PC-9 (cell line): ENCODE results near the gene RAPGEF1. TPM values are rescaled to one million over a fixed set of nuclear protein-coding genes. Genes with fewer than 3 reads are reported as not detected.

Experiments
- BruUV-seq: library from RNA; stranded (reverse); fragments of 400-500 nt; replicated peaks from 2 replicates; lab custom pipeline; 2021; lab: Mats Ljungman, UMichigan
- CTCF ChIA-PET: fragments of 300-600 bp; sonication (Branson Sonifier 250); formaldehyde crosslinking; loops from one replicate; lab custom pipeline; 2022; ENCODE audit warnings: antibody characterized with exemption; lab: Charles Lee
- POLR2A ChIA-PET: fragments of 300-600 bp; sonication (Branson Sonifier 250); formaldehyde crosslinking; loops from one replicate; lab custom pipeline; 2022; ENCODE audit warnings: antibody characterized with exemption; ENCODE audit not compliant: unreplicated experiment; lab: Charles Lee
- DNase-seq, 2 experiments: peaks; one replicate each; pipeline versions ENCODE4 v3.0.0 to v3.0.0-alpha.2; 2015 to 2022; ENCODE audit warnings: mixed read lengths in 1 of 2
- H2AFZ ChIP-seq: fragments of 200-600 bp; sonication (generic); 2 replicates; pipeline ENCODE4 v1.8.1; 2017; ENCODE audit warnings: antibody characterized with exemption
- H3F3A ChIP-seq: fragments of 200-600 bp; sonication (generic); 2 replicates; pipeline ENCODE4 v1.8.1; 2017; ENCODE audit warnings: antibody characterized with exemption, mild to moderate bottlenecking, low read depth; ENCODE audit not compliant: insufficient read depth
- H3K27ac ChIP-seq: fragments of 200-600 bp; sonication (generic); 2 replicates; pipeline ENCODE4 v1.6.1; 2016; ENCODE audit warnings: mixed run types
- H3K27me3 ChIP-seq: fragments of 200-600 bp; sonication (generic); 2 replicates; pipeline ENCODE4 v1.6.1; 2016; ENCODE audit warnings: low read depth, mixed run types; ENCODE audit not compliant: insufficient read depth
- H3K36me3 ChIP-seq: fragments of 200-600 bp; sonication (generic); 2 replicates; pipeline ENCODE4 v1.6.1; 2016; ENCODE audit warnings: low read depth, mixed run types
- H3K4me1 ChIP-seq: fragments of 200-600 bp; sonication (generic); replicated peaks from 2 replicates; pipeline ENCODE4 v1.6.1; 2016; ENCODE audit warnings: mixed run types; ENCODE audit not compliant: insufficient read depth
- H3K4me2 ChIP-seq: fragments of 200-600 bp; sonication (generic); 2 replicates; pipeline ENCODE4 v1.6.1; 2017; ENCODE audit warnings: mixed run types
- H3K4me3 ChIP-seq: fragments of 200-600 bp; sonication (generic); 2 replicates; pipeline ENCODE4 v1.6.1; 2016; ENCODE audit warnings: mixed run types
- H3K79me2 ChIP-seq: fragments of 200-600 bp; sonication (generic); 2 replicates; pipeline ENCODE4 v1.6.1; 2017; ENCODE audit warnings: low read depth, mixed run types
- H3K9me2 ChIP-seq: fragments of 200-600 bp; sonication (generic); 2 replicates; pipeline ENCODE4 v1.8.1; 2017; ENCODE audit warnings: mild to moderate bottlenecking; ENCODE audit not compliant: insufficient read depth
- H3K9me3 ChIP-seq: fragments of 200-600 bp; sonication (generic); 2 replicates; pipeline ENCODE4 v1.8.1; 2016; ENCODE audit warnings: low read depth; ENCODE audit not compliant: insufficient read depth
- H4K20me1 ChIP-seq: fragments of 200-600 bp; sonication (generic); 2 replicates; pipeline ENCODE4 v1.8.1; 2017; ENCODE audit not compliant: insufficient read depth
- CTCF ChIP-seq: fragments of 200-600 bp; sonication (generic); conservative IDR thresholded peaks from 2 replicates; pipeline ENCODE4 v1.6.1; 2017; ENCODE audit warnings: mixed run types, antibody characterized with exemption, mild to moderate bottlenecking, moderate library complexity
- EZH2 ChIP-seq: fragments of 200-600 bp; sonication (generic); IDR thresholded peaks from 2 replicates; pipeline ENCODE4 v1.8.0; 2017; ENCODE audit warnings: antibody characterized with exemption, low read depth
- intact Hi-C: fragments of 100-400 bp; cut with micrococcal nuclease; formaldehyde crosslinking; loops from one replicate; pipeline ENCODE4 v1.10.0; 2022; ENCODE audit not compliant: unreplicated experiment
- total RNA-seq: library from RNA; stranded (reverse); gene quantifications from 2 replicates; pipeline ENCODE4 v1.2.3, GENCODE V29; 2021

Gene RAPGEF1
- total RNA-seq, 1 experiment from 2014 or later: 66.5 TPM

- no TSS peak for BruUV-seq
- intact Hi-C loops: no loop called here
- no peak overlapping the region for H3K27ac ChIP-seq
- peaks cover 13% of the 10 kb centered on the region for H3K4me1 ChIP-seq
- H3K27me3 ChIP-seq: no peaks in the 10 kb centered on the region
- no peaks in the 10 kb centered on the region; the same call in 1 of the 2 replicates for H3K9me2 ChIP-seq
- TF ChIP-seq CTCF (no peak), EZH2 (no peak)
- H3K4me2 ChIP-seq: no peak overlapping the region
- DNase-seq: no peak
- no peaks in the 10 kb centered on the region for H3F3A ChIP-seq
- H3K9me3 ChIP-seq: no peaks in the 10 kb centered on the region
- H3K36me3 ChIP-seq: no peaks in the 10 kb centered on the region
- no peaks in the 10 kb centered on the region for H4K20me1 ChIP-seq
- CTCF ChIA-PET: no interaction called here
- no peak overlapping the region for H3K4me3 ChIP-seq
- POLR2A ChIA-PET: no interaction called here
- peaks cover 9% of the 10 kb centered on the region for H3K79me2 ChIP-seq
- H2AFZ ChIP-seq: no peak overlapping the region
Observed at GRCh38 chr9:131706608-131706970, 33.3 kb downstream of the RAPGEF1 start.

GRCh38 chr9:131704988-131705387 is 34.9 kb downstream of the RAPGEF1 start:
- TF ChIP-seq CTCF (no peak), EZH2 (no peak)
- no TSS peak for BruUV-seq
- Histone ChIP-seq H3K27ac (no peak overlapping the region), H3K79me2 (peaks cover 9% of the 10 kb centered on the region), H3K9me3 (no peaks in the 10 kb centered on the region), H3K4me3 (no peak overlapping the region), H4K20me1 (no peaks in the 10 kb centered on the region), H3F3A (no peaks in the 10 kb centered on the region), H3K4me2 (no peak overlapping the region), H3K27me3 (no peaks in the 10 kb centered on the region), H3K4me1 (peaks cover 13% of the 10 kb centered on the region), H3K9me2 (no peaks in the 10 kb centered on the region; the same call in 1 of the 2 replicates), H3K36me3 (no peaks in the 10 kb centered on the region), H2AFZ (no peak overlapping the region)
- intact Hi-C loops: no loop called here
- CTCF ChIA-PET: no interaction called here
- POLR2A ChIA-PET: no interaction called here
- DNase-seq: no peak

- ChIA-PET CTCF (no interaction called here), POLR2A (no interaction called here)
- TF ChIP-seq EZH2 (no peak), CTCF (no peak)
- Histone ChIP-seq H3K9me3 (no peaks in the 10 kb centered on the region), H3K4me3 (no peak overlapping the region), H3K79me2 (peaks cover 9% of the 10 kb centered on the region; the same call in 1 of the 2 replicates), H3F3A (no peaks in the 10 kb centered on the region), H3K4me1 (peaks cover 13% of the 10 kb centered on the region), H2AFZ (no peak overlapping the region), H3K27me3 (no peaks in the 10 kb centered on the region), H3K36me3 (no peaks in the 10 kb centered on the region), H3K27ac (no peak overlapping the region), H3K9me2 (no peaks in the 10 kb centered on the region; the same call in 1 of the 2 replicates), H3K4me2 (no peak overlapping the region), H4K20me1 (no peaks in the 10 kb centered on the region)
- intact Hi-C loops: no loop called here
- DNase-seq: no peak
- no TSS peak for BruUV-seq
Observed at GRCh38 chr9:131704141-131704983, 35.5 kb downstream of the RAPGEF1 start.
